ENCODE results near the gene ABCG5. TPM values are rescaled to one million over a fixed set of nuclear protein-coding genes. Genes with fewer than 3 reads are reported as not detected.

The ABCG5 gene
- total and polyA plus RNA-seq, 2 experiments from 2014 or later, result 5.4 TPM

DNA sequence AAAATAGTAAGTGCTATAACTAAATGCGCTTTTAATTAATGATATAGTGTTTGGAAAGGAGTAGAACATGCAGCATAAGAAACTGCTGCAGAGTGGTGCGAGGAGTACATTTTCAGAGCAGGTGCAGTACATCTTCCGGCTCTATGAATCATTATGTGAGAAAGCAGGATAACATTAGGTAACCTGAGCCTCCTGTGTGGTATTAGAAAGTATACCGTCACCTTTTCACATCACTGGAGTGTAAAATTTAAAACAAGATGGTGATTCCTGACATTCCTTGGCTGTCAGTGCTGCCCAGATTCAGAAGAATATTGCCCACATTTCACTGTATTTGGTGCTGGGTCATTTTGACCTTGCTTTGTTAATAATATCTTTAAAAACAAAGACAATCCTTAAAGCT, 72.6 kb downstream of the ABCG5 start:
- TF ChIP-seq, protein P1, sequence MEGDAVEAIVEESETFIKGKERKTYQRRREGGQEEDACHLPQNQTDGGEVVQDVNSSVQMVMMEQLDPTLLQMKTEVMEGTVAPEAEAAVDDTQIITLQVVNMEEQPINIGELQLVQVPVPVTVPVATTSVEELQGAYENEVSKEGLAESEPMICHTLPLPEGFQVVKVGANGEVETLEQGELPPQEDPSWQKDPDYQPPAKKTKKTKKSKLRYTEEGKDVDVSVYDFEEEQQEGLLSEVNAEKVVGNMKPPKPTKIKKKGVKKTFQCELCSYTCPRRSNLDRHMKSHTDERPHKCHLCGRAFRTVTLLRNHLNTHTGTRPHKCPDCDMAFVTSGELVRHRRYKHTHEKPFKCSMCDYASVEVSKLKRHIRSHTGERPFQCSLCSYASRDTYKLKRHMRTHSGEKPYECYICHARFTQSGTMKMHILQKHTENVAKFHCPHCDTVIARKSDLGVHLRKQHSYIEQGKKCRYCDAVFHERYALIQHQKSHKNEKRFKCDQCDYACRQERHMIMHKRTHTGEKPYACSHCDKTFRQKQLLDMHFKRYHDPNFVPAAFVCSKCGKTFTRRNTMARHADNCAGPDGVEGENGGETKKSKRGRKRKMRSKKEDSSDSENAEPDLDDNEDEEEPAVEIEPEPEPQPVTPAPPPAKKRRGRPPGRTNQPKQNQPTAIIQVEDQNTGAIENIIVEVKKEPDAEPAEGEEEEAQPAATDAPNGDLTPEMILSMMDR (IDR thresholded peaks at IDR 0.05; ENCODE audit: poor library complexity), result no peak
- TF ChIP-seq EZH2phosphoT487 (IDR thresholded peaks at IDR 0.05; ENCODE audit: low read depth, severe bottlenecking, unreplicated experiment) (no peak), EZH2 (IDR thresholded peaks at IDR 0.05; ENCODE audit: borderline replicate concordance) (no peak)
- Histone ChIP-seq H3K79me2 (no peaks in the 10 kb centered on the region), H3K4me2 (no peak overlapping the region), H3K27ac (no peak overlapping the region), H3K4me3 (no peak overlapping the region), H3K9me3 (ENCODE audit: low read depth) (no peaks in the 10 kb centered on the region), H4K20me1 (ENCODE audit: insufficient read depth, poor library complexity, severe bottlenecking) (no peaks in the 10 kb centered on the region), H3K4me1 (ENCODE audit: insufficient read depth) (peaks cover 3% of the 10 kb centered on the region), H2AFZ (no peak overlapping the region), H3K27me3 (no peaks in the 10 kb centered on the region), H3K36me3 (replicated peaks; ENCODE audit: insufficient read depth, low read depth) (no peaks in the 10 kb centered on the region), H3K9me2 (replicated peaks; ENCODE audit: insufficient read depth) (no peaks in the 10 kb centered on the region)
- no peak for DNase-seq (ENCODE audit: low spot score)
- 90% methylated on average over 4 of the region's 4 CpGs for WGBS (ENCODE audit: low lambda C conversion rate, missing lambda C conversion rate)

DNA sequence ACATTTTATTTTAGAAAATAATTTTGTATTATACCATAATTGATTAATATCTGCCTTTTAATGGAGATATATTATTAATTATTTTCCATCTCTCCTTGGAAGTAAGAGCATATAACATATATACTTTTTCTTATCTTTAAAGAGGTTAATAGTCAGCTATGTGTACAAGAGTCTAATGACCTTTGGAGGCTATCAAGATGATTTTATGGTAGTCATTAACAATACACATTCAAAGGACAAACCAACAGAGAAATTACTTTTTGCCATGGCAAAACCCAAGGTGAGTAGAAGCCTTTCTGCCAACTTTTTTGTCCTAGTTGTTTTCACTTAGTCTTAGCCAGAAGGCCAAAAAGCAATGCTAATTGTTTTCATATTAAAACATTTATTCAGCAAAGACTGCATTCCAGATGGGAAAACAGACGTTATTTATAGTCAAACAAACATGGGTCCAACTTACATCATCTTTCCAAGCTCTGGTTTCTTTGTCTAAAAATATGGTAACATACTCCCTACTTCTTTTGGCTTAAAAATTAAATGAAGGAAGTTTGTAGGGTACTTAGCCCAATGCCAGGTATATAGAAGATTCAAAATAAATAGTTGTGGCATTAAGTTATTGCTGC, 74.4 kb downstream of the ABCG5 start:
- peak overlapping the region; percentile 15 for H3K27ac ChIP-seq
- DNase-seq (ENCODE audit: low spot score), result no peak

DNA sequence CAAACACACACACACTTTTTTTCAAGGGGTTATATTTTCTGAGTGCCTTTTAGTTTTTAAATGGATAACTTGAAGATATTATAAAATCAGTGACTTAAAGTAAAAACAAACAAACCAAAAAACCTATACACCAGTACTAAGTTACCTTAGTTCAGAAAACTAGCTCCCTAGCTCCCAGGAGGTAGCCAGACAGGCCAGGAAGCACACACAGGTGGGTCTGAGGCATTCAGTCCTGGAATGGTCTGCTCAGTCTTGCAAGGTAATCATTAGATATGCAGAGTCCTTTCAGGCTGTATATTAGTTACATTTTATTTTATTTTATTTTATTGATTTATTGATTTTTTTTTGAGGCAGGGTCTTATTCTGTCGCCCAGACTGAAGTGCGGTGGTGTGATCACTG, 75.5 kb downstream of the ABCG5 start:
- DNase-seq (ENCODE audit: low spot score), result no peak
- Histone ChIP-seq H3K4me1 (ENCODE audit: insufficient read depth) (peaks cover 10% of the 10 kb centered on the region), H4K20me1 (ENCODE audit: insufficient read depth, poor library complexity, severe bottlenecking) (no peaks in the 10 kb centered on the region), H3K79me2 (no peaks in the 10 kb centered on the region), H3K4me2 (no peak overlapping the region), H3K9me3 (ENCODE audit: low read depth) (no peaks in the 10 kb centered on the region), H2AFZ (no peak overlapping the region), H3K9me2 (replicated peaks; ENCODE audit: insufficient read depth) (no peaks in the 10 kb centered on the region), H3K27me3 (no peaks in the 10 kb centered on the region), H3K4me3 (no peak overlapping the region), H3K27ac (peak overlapping the region; percentile 15), H3K36me3 (replicated peaks; ENCODE audit: insufficient read depth, low read depth) (no peaks in the 10 kb centered on the region)
- TF ChIP-seq EZH2 (IDR thresholded peaks at IDR 0.05; ENCODE audit: borderline replicate concordance) (no peak), EZH2phosphoT487 (IDR thresholded peaks at IDR 0.05; ENCODE audit: low read depth, severe bottlenecking, unreplicated experiment) (no peak)
- TF ChIP-seq, protein P1 (IDR thresholded peaks at IDR 0.05; ENCODE audit: poor library complexity), result no peak
- 92% methylated on average over 2 of the region's 2 CpGs for WGBS (ENCODE audit: low lambda C conversion rate, missing lambda C conversion rate)

More for the DNA sequence above, 74.4 kb downstream of the ABCG5 start:
- Histone ChIP-seq H3K27me3 (no peaks in the 10 kb centered on the region), H3K79me2 (no peaks in the 10 kb centered on the region), H3K9me3 (ENCODE audit: low read depth) (no peaks in the 10 kb centered on the region), H2AFZ (no peak overlapping the region), H3K9me2 (replicated peaks; ENCODE audit: insufficient read depth) (no peaks in the 10 kb centered on the region), H3K4me3 (no peak overlapping the region), H3K4me1 (ENCODE audit: insufficient read depth) (peaks cover 7% of the 10 kb centered on the region), H4K20me1 (ENCODE audit: insufficient read depth, poor library complexity, severe bottlenecking) (no peaks in the 10 kb centered on the region), H3K36me3 (replicated peaks; ENCODE audit: insufficient read depth, low read depth) (no peaks in the 10 kb centered on the region), H3K4me2 (no peak overlapping the region)
- WGBS (ENCODE audit: low lambda C conversion rate, missing lambda C conversion rate), result 29% methylated on average over 1 of the region's 1 CpG
- TF ChIP-seq, protein P1 (IDR thresholded peaks at IDR 0.05; ENCODE audit: poor library complexity), result no peak
- TF ChIP-seq EZH2 (IDR thresholded peaks at IDR 0.05; ENCODE audit: borderline replicate concordance), result no peak
- no peak for TF ChIP-seq EZH2phosphoT487 (IDR thresholded peaks at IDR 0.05; ENCODE audit: low read depth, severe bottlenecking, unreplicated experiment)

Small RNA genes within 50 kb of the gene (small RNA-seq; reads per million reads assigned to genes)
- not detected for gene RN7SKP66

Other genes with a start within 250 kb of the ABCG5 start
- gene THADA, start 242.8 kb downstream of the ABCG5 start, total RNA-seq, result 18.8 and 19.8 TPM in 2 replicates
- gene THADA, start 242.8 kb downstream of the ABCG5 start, polyA plus RNA-seq, result 10.8 and 14.4 TPM in 2 replicates
- 3.6 and 5.1 TPM in 2 replicates for gene PLEKHH2, start 201.6 kb downstream of the ABCG5 start, total RNA-seq
- gene PLEKHH2, start 201.6 kb downstream of the ABCG5 start, polyA plus RNA-seq, result 2.2 and 3.3 TPM in 2 replicates
- gene C1GALT1C1L, start 162.4 kb downstream of the ABCG5 start, total RNA-seq, result 0.30 TPM in 1 of 2 replicates, not detected in the other
- gene C1GALT1C1L, start 162.4 kb downstream of the ABCG5 start, polyA plus RNA-seq, result not detected in 2 replicates
- 31.5 and 40.4 TPM in 2 replicates for gene DYNC2LI1, start 64.8 kb downstream of the ABCG5 start, total RNA-seq
- 22.7 and 27.2 TPM in 2 replicates for gene DYNC2LI1, start 64.8 kb downstream of the ABCG5 start, polyA plus RNA-seq
- 4.5 and 4.7 TPM in 2 replicates for gene ABCG8, start 132 bp upstream of the ABCG5 start, total RNA-seq
- 1.8 and 6.5 TPM in 2 replicates for gene ABCG8, start 132 bp upstream of the ABCG5 start, polyA plus RNA-seq
- gene LRPPRC, start 157.2 kb upstream of the ABCG5 start, total RNA-seq, result 83.6 and 87.3 TPM in 2 replicates
- gene LRPPRC, start 157.2 kb upstream of the ABCG5 start, polyA plus RNA-seq, result 27.4 and 27.5 TPM in 2 replicates